ENCODE measurements around the gene PAK1.
A peak's percentile ranks its signal among the peaks of the same experiment; 100 is the strongest.

Gene PAK1

DNA sequence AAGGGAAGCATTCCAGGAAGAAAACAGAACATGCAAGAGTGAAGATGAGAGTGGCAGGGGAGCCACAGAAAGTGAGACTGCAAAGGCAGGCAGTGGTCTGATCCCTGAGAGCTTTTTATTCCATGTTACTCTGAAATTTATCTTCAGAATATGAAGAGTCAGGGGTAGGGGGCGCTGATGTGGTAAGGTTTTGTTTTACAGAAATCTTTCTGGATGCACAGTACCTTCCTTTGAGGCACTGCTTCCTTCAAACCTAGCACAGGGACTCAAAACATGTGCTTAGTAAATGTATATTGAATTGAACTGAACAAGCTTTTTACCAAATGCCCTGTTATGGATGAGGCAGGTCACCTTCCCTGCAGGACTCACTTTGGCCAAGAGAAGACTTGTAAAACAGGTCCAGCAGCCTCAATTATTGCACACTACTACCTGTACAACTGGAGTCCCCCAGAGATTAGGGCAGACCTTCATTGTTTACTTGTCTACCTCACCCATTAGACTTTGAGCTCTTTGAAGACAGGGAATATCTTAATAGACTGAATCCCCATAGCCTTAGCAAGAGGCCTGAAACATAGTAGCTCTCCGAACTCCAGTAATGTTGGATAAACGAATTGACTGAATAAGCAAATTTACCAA, 2.2 kb downstream of the PAK1 start:
- TF ChIP-seq, protein P1, sequence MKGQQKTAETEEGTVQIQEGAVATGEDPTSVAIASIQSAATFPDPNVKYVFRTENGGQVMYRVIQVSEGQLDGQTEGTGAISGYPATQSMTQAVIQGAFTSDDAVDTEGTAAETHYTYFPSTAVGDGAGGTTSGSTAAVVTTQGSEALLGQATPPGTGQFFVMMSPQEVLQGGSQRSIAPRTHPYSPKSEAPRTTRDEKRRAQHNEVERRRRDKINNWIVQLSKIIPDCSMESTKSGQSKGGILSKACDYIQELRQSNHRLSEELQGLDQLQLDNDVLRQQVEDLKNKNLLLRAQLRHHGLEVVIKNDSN (IDR thresholded peaks at IDR 0.05), result no peak
- TF ChIP-seq ZBTB7A (IDR thresholded peaks at IDR 0.05; ENCODE audit: low read depth) (no peak), EP300 (IDR thresholded peaks at IDR 0.05; ENCODE audit: borderline replicate concordance) (no peak), TAF1 (IDR thresholded peaks at IDR 0.05; ENCODE audit: low read depth) (no peak), YY1 (IDR thresholded peaks at IDR 0.05; ENCODE audit: low read depth) (no peak), TCF12 (IDR thresholded peaks at IDR 0.05; ENCODE audit: low read depth) (peak; percentile 34; the same call in 1 of the 2 replicates), RAD21 (IDR thresholded peaks at IDR 0.05; ENCODE audit: low read depth) (no peak; the same call in 1 of the 2 replicates), FOXM1 (IDR thresholded peaks at IDR 0.05; ENCODE audit: borderline replicate concordance, low read depth) (no peak), NFIC (IDR thresholded peaks at IDR 0.05) (0 out of 2 replicates have a peak, but pooled peaks have one; percentile 10), CEBPB (IDR thresholded peaks at IDR 0.05) (peak; percentile 54), EGR1 (IDR thresholded peaks at IDR 0.05) (no peak), CREB1 (IDR thresholded peaks at IDR 0.05; ENCODE audit: low read depth) (no peak), TEAD4 (IDR thresholded peaks at IDR 0.05) (no peak)
- TF ChIP-seq, protein P2, sequence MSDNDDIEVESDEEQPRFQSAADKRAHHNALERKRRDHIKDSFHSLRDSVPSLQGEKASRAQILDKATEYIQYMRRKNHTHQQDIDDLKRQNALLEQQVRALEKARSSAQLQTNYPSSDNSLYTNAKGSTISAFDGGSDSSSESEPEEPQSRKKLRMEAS (IDR thresholded peaks at IDR 0.05), result peak; percentile 49; the same call in 1 of the 2 replicates
- TF ChIP-seq, protein P3, sequence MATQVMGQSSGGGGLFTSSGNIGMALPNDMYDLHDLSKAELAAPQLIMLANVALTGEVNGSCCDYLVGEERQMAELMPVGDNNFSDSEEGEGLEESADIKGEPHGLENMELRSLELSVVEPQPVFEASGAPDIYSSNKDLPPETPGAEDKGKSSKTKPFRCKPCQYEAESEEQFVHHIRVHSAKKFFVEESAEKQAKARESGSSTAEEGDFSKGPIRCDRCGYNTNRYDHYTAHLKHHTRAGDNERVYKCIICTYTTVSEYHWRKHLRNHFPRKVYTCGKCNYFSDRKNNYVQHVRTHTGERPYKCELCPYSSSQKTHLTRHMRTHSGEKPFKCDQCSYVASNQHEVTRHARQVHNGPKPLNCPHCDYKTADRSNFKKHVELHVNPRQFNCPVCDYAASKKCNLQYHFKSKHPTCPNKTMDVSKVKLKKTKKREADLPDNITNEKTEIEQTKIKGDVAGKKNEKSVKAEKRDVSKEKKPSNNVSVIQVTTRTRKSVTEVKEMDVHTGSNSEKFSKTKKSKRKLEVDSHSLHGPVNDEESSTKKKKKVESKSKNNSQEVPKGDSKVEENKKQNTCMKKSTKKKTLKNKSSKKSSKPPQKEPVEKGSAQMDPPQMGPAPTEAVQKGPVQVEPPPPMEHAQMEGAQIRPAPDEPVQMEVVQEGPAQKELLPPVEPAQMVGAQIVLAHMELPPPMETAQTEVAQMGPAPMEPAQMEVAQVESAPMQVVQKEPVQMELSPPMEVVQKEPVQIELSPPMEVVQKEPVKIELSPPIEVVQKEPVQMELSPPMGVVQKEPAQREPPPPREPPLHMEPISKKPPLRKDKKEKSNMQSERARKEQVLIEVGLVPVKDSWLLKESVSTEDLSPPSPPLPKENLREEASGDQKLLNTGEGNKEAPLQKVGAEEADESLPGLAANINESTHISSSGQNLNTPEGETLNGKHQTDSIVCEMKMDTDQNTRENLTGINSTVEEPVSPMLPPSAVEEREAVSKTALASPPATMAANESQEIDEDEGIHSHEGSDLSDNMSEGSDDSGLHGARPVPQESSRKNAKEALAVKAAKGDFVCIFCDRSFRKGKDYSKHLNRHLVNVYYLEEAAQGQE (IDR thresholded peaks at IDR 0.05; ENCODE audit: low read depth), result no peak

DNA sequence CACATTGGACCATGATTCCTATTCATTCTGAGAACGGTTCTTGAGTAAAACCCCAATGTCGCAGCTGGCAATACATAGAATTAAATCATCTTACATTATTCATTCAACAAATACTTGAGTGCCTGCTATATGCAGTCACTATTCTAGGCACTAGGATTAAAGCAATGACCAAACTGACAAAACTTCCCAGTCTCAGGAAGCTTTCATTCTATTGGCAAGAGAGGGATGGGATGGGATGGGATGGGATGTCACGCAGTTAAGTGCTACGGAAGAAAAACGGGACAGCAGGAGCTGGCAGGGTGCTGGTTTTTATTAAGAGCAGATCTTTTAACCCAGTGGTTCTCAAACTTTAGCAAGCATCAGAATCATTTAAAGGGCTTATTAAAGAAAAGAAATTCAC, 2.9 kb downstream of the PAK1 start:
- no peak for TF ChIP-seq EGR1 (IDR thresholded peaks at IDR 0.05)

DNA sequence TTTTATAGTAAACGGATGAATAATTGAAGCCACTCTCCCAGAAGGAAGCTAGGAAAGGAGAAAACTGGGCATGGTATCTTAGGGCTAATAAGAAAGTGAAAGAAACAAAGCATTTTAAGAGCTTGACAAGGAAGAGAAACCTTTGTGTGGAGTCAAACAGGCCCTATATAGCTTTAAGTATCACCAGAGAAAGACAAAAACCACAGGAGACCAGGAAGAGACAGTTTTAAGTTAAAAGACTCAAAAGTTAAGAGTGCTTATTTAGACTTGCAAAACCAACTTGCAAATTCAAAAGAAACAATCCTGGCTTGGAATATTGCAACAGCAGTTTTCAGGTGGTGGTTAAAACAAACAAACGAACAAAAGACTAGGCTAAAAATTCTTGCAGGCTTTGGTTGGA, 3.4 kb downstream of the PAK1 start:
- no peak for TF ChIP-seq ZBTB7A (IDR thresholded peaks at IDR 0.05; ENCODE audit: low read depth)
- TF ChIP-seq RAD21 (IDR thresholded peaks at IDR 0.05; ENCODE audit: low read depth), result no peak
- TF ChIP-seq FOXM1 (IDR thresholded peaks at IDR 0.05; ENCODE audit: borderline replicate concordance, low read depth), result no peak
- TF ChIP-seq EP300 (IDR thresholded peaks at IDR 0.05; ENCODE audit: borderline replicate concordance), result no peak
- TF ChIP-seq, protein P2 (IDR thresholded peaks at IDR 0.05), result no peak
- TF ChIP-seq, protein P3 (IDR thresholded peaks at IDR 0.05; ENCODE audit: low read depth), result no peak
- no peak for TF ChIP-seq TAF1 (IDR thresholded peaks at IDR 0.05; ENCODE audit: low read depth)
- TF ChIP-seq YY1 (IDR thresholded peaks at IDR 0.05; ENCODE audit: low read depth), result no peak
- no peak for TF ChIP-seq CEBPB (IDR thresholded peaks at IDR 0.05)
- no peak for TF ChIP-seq TCF12 (IDR thresholded peaks at IDR 0.05; ENCODE audit: low read depth)
- no peak for TF ChIP-seq TEAD4 (IDR thresholded peaks at IDR 0.05)
- no peak for TF ChIP-seq EGR1 (IDR thresholded peaks at IDR 0.05)
- TF ChIP-seq, protein P1 (IDR thresholded peaks at IDR 0.05), result no peak
- TF ChIP-seq NFIC (IDR thresholded peaks at IDR 0.05), result no peak
- TF ChIP-seq CREB1 (IDR thresholded peaks at IDR 0.05; ENCODE audit: low read depth), result no peak

DNA sequence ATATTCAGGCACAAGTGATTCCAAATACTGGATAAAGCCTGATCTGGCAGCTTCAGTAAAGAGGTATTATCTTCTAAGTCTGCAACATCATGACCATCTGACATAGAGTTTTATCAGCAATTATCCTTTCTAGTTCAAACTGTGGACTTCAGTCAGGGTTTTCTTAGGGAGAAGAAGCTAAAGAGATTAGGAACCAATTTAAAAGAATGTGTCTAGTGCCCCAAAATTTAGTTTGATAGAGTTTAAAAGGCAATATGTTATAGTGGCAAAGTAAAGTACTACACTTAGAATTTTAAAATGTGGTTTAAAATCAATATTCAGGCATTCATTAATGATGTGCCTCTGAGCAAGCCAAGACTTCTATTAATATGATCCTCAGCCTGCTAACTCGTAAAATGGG, 5.4 kb downstream of the PAK1 start:
- TF ChIP-seq RAD21 (IDR thresholded peaks at IDR 0.05; ENCODE audit: low read depth) (no peak), YY1 (IDR thresholded peaks at IDR 0.05; ENCODE audit: low read depth) (no peak)

DNA sequence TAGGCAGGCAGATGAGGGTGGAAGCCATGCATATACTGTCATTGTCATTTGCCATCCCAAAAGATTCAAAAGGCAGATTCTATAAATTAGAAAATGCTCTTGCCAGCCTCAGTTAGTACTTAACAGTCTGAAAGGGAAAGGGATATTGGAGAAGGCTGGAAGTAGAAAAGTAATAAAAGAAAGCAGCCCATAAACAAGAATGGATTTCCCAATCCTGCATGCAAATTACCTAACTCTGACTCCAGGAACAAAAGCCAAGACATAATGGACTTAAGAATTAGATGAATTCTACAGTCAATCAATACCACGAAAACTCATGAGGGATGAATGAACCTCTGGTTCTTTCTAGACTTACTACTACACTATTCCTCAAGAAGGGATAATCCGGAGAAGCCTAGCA, 5.9 kb downstream of the PAK1 start:
- TF ChIP-seq CREB1 (IDR thresholded peaks at IDR 0.05; ENCODE audit: low read depth) (no peak), EP300 (IDR thresholded peaks at IDR 0.05; ENCODE audit: borderline replicate concordance) (no peak), EGR1 (IDR thresholded peaks at IDR 0.05) (no peak), ZBTB7A (IDR thresholded peaks at IDR 0.05; ENCODE audit: low read depth) (no peak), NFIC (IDR thresholded peaks at IDR 0.05) (no peak), CEBPB (IDR thresholded peaks at IDR 0.05) (no peak), TCF12 (IDR thresholded peaks at IDR 0.05; ENCODE audit: low read depth) (no peak), RAD21 (IDR thresholded peaks at IDR 0.05; ENCODE audit: low read depth) (no peak), YY1 (IDR thresholded peaks at IDR 0.05; ENCODE audit: low read depth) (no peak), TEAD4 (IDR thresholded peaks at IDR 0.05) (no peak)
- TF ChIP-seq, protein P3 (IDR thresholded peaks at IDR 0.05; ENCODE audit: low read depth), result no peak
